NK-92 (cell line): ENCODE measurements around the gene CALY.

ENCODE experiments used
- DNase-seq: peaks from one replicate; lab custom pipeline; 2025; ENCODE audit not compliant: unreplicated experiment; lab: John Stamatoyannopoulos, UW

CALY gene

DNA sequence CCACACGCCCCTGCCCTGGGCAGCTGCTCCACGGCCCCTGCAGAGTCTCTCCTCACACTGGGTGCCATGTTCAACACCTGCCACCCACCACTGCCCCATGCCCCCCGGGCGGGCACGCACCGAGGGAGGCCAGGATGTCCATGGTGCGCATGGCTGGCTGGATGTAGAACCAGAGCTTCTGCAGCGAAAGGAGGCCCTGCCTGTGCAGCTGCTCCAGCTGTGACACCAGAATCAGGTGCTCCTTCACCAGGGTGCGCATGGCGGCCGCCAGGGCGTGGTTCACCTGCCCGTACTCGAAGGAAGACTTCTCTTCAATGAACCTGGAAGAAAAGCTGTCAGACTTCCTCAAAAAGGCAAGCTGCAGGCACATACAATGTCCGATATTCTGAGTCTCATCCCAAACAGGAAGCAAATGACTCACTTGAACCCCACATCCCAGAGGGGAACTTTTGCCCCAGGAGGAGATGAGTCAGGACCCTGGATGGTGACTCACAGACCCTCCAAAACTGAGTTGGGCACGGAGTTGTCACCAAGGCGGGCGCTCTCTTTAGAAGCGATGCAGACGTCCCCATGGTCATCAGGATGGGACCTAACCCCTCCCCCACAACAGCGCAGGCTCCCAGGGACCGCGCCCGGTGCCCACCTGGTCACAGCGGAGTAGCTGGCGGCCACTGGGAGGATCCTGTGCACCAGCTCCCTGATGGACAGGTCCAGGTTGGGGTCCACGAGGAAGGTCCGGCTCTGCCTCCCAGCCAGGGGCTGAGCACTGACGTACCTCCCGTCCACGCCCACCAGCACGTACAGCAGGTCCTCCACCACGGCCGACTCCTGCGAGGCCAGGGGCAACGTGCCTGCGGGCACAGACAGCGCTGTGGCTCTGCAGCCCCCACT is 43.5 kb downstream of the CALY start:
- no peak for DNase-seq

DNA sequence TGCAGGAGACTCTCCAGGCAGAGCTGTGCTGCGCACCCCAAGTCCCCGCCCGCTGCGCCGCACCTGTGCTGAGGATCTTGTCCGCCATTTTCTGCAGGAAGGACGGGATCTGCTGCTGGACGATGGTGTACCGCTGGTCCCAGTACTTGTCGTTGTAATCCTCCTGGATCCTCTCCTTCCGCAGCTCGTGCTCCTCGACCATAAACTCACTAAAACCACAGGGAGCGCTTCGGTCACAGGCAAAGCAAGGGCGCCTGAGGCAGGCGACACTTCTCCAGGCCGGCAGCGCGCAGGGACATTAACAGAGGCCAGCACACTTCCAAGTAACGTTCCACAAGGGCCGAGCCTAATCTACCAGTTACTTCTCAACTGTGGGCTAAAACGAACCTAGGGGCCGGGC is 46.9 kb downstream of the CALY start:
- no peak for DNase-seq

GRCh38 chr10:133287832-133288500 is 48.7 kb downstream of the CALY start:
- no peak for DNase-seq

GRCh38 chr10:133286366-133286765 is 50.3 kb downstream of the CALY start:
- no peak for DNase-seq

- DNase-seq = no peak
Observed at GRCh38 chr10:133285217-133285616, 51.5 kb downstream of the CALY start.

GRCh38 chr10:133283931-133284330 is 52.8 kb downstream of the CALY start:
- DNase-seq = no peak

GRCh38 chr10:133282846-133283390 is 53.8 kb downstream of the CALY start:
- no peak for DNase-seq

DNA sequence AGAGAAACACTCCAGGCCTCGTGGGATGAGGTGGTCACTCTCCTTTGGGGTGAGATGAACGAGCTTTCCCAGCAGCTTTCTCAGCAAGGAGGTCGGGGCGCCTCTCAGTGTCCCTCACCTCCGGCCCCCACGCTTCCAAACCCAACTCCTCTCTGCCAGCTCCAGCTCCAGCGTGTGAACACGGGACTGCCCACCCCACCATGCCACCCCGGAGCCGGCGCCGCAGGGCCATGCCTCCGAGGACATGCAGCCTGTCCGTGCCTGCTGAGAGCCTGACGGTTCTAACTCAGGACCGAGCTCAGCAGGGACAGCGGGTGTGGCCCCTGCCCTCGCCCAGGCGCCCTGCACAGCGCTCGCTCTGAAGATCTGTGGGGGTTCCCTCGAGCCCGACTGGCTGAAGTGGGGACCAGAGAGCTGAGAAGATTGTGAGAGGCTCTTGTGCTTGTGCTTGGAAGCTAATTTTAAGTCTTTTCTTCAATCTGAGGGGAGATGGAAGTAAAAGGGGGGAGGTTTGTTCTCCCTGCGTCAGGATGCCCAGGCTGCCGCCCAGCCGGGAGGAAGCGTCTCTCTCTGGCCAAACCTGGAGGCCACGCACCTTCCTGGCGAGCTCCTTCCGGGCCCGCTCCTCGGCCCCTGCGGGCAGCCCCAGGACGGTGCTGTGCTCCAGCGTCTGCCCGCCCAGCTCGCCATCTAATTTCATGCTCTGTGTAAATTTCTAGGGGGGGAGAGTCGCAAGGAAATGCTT is 54.9 kb downstream of the CALY start:
- no peak for DNase-seq

GRCh38 chr10:133281084-133281483 is 55.6 kb downstream of the CALY start:
- no peak for DNase-seq

DNA sequence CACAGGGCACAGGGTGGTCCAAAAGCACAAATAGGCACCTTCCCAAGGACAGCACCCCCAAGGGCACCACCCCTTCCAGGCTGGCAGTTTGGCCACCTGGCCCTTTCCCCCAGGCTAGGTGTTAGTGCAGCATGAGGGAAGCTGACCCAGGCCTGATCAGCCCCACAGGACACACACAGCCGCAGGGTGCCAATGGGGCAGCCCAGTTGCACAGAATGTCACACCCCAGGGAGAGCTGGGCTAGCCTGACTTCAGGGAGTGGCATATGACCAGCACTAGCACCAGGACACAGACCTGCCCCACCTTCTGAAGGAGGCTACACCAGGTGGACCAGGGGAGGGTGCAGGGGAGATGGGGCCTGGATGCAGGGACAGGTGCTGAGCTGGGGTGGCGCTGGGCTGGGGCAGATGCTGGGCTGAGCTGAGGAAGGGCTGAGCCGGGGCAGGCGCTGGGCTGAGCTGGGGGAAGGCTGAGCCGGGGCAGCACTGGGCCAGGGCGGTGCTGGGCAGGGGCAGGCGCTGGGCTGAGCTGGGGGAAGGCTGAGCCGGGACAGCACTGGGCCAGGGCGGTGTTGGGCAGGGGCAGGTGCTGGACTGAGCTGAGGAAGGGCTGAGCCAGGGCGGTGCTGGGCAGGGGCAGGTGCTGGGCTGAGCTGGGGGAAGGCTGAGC is 56.2 kb downstream of the CALY start:
- no peak for DNase-seq

DNA sequence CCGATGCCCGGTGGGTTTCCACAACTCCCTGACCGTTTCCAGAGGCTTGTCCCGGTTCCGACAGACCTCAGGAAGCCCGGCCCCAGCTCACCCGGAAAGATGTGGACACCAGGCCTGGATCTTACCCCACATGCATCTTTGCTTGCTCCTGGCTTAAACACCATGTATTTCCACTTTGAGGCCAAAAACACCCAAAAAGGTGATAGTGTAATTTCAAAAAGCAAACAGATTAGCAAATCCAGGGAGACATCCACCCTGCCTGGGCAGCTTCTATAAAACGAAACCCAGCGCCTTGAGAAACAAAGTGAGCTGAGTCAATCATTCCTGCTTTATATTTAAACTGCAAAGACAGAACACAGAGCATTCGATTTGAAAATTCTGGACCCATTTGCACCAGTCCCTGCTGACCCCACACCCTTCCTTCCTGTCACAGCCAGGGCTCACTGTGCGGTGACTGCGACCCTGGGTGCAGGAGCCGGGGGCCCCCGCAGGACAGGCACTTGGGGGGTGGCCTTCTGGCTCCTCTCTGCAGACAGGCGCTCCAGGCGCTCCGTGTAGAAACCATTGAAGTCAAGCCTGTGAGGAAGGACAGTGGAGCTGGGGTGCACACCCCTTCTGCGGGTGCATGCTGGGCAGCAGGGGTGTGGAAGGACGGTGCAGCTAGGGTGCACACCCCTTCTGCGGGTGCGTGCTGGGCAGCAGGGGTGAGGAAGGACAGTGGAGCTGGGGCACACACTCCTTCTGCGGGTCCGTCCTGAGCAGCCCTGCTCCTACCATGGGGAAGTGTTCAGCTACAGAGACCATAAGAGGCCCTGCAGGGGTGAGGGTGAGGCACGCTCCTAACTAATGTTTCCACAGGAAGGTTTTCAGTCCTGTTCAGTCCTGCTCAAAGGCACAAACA is 57.1 kb downstream of the CALY start:
- DNase-seq = no peak

GRCh38 chr10:133278577-133279265 is 58.0 kb downstream of the CALY start:
- DNase-seq = peak; percentile 19

DNA sequence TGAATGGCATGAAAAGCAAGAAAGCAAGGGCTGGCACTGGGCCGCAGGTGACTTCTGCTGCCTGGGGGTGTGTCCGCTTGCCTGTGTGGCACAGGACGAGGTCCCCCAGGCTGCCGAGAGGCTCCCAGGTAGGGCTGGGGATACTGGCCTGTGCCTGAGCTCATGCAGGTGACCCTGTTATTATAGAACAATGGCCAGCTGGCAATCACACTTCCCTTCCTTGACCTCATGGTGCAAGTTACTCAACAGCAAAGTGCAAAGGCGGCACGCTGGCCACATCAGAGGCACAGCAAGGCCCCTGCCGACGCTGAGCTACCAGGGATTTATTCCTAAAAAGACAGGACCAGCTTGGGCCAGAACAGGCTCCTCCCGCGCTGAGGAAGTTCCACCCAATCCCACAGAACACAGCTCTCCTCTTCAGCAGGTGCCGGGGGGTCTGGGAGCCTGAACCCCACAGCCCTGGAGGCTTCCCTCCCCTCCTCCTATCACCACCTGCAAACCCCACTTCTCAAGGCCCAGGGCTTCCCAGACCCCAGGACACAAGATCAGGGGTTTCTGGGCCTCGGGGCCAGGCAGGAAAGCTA is 58.6 kb downstream of the CALY start:
- DNase-seq = no peak

DNA sequence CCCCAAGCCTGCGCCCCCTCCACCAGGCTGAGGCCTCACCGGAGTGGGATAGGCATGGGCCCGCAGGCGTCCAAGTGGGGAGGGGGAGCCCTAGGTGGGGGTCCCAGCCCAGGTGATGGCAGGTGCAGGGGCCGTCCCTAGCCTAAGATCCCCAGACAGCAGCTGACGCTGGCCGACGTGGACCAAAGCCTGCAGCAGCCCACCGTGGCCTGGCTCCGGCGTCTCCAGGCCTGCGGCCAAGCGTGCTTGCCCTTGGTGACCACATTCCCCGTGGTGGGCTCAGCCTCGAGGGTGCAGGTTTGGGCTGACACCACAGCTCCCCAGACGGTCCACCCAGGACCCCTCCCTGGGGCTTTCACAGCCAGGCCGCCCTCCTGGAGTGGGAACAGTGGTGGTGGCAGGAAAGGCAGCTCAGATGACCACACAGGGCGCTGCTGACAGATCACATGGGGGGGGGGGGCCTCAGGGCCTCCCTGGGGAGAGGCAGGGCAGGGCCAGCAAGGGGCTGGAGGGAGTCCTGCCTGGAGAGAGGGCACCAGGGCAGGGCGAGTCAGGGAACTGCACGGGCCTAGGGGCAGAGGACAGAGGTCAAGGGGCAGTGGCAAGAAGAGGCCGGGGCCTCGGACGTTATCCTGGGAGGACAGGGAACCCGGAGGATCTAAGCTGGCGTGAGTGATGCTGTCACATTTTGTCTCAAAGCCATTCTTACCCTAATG is 59.3 kb downstream of the CALY start:
- no peak for DNase-seq

DNA sequence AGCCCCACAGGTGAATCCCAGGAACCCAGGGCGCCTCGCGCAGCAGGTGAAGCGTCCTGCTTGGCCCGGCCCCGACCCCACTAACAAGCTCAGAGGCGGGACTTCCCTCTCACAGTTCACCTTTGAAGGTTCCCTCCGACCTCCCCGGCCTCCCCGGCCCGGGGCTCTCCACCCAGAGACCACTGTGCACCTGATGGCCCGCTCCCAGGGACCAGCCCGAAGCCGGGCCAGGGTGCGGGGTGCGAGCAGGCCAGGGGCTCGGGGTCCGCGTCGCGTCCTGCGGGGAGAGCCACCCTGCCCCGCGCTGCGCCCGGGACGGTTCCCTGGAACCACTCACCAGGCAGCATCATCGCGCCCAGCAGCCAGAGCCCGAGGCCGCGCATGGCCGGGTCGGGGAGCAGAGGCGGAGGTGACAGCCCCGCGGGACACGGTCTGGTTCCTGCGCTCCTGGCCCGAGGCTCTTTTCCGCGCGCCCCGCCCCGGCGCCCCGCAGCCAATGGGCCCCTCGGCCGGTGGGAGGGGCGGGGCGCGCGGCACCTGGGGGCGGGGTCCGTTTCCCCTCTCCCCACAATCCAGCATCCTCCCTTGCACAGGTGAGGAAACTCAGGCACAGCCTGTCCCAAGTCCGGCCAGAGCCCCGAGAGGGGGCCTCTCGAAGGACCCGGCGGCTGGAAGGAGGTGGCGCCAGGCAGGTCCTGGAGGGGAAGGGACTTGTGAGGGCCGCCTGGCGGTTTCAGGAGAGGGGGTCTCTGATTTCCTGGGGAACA is 60.1 kb downstream of the CALY start, which contains the start of gene ADAM8:
Gene ADAM8, minus strand, starts transcription at position 434 of the 767 bp plus-strand sequence. Its CDS starts 51 bp downstream, at position 383.
- DNase-seq = no peak

- no peak for DNase-seq
Observed at GRCh38 chr10:133276100-133276434, 60.6 kb downstream of the CALY start.

DNA sequence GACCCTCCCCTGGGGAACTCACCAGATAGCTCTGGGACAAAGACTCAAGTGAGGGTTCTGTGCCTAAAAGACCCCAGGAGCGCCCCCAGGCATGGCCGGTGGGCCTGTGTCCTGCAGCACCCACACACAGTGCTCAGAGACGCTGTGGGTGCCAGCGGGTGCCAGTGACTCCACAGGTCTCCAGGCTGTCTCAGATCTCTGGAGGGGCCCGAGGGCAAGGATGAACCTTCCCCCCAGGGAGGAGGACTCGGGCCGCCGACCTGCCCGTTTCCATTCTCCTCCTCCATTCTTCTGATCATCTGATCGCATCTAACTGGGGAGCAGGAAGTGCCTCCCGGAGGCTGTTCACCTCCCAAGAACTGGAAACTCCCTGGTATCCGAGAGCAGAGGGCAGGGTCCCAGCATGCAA is 61.0 kb downstream of the CALY start:
- no peak for DNase-seq
